Measurements from ENCODE around the gene TRUB2.

DNA sequence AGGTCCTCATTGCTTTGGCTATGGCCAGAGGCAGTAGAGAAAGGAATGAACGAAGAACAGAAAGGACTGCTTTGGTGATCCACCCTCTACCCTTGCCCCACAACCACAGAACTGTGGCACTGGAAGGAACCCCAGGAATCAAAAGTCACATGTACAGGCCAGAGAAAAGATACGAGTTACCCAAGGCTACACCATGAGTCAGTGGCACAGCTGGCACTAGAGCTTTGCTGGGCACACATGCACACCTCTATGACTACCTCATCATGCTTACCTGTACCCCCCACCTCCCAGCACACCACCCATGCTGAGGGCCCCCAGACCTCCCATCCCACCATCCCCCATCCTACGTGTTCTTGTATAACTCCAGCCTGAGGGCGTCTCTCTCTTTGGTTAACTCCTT lies 59.6 kb downstream of the TRUB2 start:
- no peak for TF ChIP-seq ISL1 (CRISPR knock-in tag; IDR thresholded peaks at IDR 0.05)
- TF ChIP-seq, protein P1, sequence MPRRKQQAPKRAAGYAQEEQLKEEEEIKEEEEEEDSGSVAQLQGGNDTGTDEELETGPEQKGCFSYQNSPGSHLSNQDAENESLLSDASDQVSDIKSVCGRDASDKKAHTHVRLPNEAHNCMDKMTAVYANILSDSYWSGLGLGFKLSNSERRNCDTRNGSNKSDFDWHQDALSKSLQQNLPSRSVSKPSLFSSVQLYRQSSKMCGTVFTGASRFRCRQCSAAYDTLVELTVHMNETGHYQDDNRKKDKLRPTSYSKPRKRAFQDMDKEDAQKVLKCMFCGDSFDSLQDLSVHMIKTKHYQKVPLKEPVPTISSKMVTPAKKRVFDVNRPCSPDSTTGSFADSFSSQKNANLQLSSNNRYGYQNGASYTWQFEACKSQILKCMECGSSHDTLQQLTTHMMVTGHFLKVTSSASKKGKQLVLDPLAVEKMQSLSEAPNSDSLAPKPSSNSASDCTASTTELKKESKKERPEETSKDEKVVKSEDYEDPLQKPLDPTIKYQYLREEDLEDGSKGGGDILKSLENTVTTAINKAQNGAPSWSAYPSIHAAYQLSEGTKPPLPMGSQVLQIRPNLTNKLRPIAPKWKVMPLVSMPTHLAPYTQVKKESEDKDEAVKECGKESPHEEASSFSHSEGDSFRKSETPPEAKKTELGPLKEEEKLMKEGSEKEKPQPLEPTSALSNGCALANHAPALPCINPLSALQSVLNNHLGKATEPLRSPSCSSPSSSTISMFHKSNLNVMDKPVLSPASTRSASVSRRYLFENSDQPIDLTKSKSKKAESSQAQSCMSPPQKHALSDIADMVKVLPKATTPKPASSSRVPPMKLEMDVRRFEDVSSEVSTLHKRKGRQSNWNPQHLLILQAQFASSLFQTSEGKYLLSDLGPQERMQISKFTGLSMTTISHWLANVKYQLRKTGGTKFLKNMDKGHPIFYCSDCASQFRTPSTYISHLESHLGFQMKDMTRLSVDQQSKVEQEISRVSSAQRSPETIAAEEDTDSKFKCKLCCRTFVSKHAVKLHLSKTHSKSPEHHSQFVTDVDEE (CRISPR knock-in tag; IDR thresholded peaks at IDR 0.05): no peak
- TF ChIP-seq OSR1 (CRISPR knock-in tag; IDR thresholded peaks at IDR 0.05): no peak
- TF ChIP-seq BACH2 (CRISPR knock-in tag; IDR thresholded peaks at IDR 0.05; ENCODE audit: borderline replicate concordance): no peak
- TF ChIP-seq ZNF8 (CRISPR knock-in tag; IDR thresholded peaks at IDR 0.05): no peak
- TF ChIP-seq TCF4 (CRISPR knock-in tag; IDR thresholded peaks at IDR 0.05; ENCODE audit: borderline replicate concordance): no peak
- TF ChIP-seq ARNTL (CRISPR knock-in tag; IDR thresholded peaks at IDR 0.05; ENCODE audit: borderline replicate concordance, low read depth): no peak
- TF ChIP-seq, protein P2, sequence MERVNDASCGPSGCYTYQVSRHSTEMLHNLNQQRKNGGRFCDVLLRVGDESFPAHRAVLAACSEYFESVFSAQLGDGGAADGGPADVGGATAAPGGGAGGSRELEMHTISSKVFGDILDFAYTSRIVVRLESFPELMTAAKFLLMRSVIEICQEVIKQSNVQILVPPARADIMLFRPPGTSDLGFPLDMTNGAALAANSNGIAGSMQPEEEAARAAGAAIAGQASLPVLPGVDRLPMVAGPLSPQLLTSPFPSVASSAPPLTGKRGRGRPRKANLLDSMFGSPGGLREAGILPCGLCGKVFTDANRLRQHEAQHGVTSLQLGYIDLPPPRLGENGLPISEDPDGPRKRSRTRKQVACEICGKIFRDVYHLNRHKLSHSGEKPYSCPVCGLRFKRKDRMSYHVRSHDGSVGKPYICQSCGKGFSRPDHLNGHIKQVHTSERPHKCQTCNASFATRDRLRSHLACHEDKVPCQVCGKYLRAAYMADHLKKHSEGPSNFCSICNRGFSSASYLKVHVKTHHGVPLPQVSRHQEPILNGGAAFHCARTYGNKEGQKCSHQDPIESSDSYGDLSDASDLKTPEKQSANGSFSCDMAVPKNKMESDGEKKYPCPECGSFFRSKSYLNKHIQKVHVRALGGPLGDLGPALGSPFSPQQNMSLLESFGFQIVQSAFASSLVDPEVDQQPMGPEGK (CRISPR knock-in tag; IDR thresholded peaks at IDR 0.05; ENCODE audit: borderline replicate concordance): no peak
- TF ChIP-seq CSDC2 (CRISPR knock-in tag; IDR thresholded peaks at IDR 0.05): no peak
- no peak for TF ChIP-seq PPARA (CRISPR knock-in tag; IDR thresholded peaks at IDR 0.05; ENCODE audit: borderline replicate concordance)
- TF ChIP-seq ZC3H10 (CRISPR knock-in tag; IDR thresholded peaks at IDR 0.05): no peak
- no peak for TF ChIP-seq ESRRG (CRISPR knock-in tag; IDR thresholded peaks at IDR 0.05)
- TF ChIP-seq RARB (CRISPR knock-in tag; IDR thresholded peaks at IDR 0.05): no peak

Measured in SK-N-SH treated with all-trans-retinoic acid at 6 μM for 48 hours (cell line).